HEK293 (cell line): ENCODE data around the gene PDPK1.

Experiments used
- CTCF ChIP-seq: fragments of 450-650 bp; formaldehyde crosslinking; IDR thresholded peaks from 2 replicates; pipeline ENCODE4 v1.5.1; 2016; ENCODE audit warnings: missing biosample characterization, missing genetic modification characterization
- GLI4 ChIP-seq: fragments of 450-650 bp; formaldehyde crosslinking; IDR thresholded peaks from 2 replicates; pipeline ENCODE4 v1.5.1; 2016; ENCODE audit warnings: missing biosample characterization, missing genetic modification characterization
- TCF7L2 ChIP-seq: IDR thresholded peaks from 2 replicates; pipeline ENCODE4 v1.6.1; 2011; ENCODE audit warnings: low read depth, mild to moderate bottlenecking, inconsistent platforms, low read length, moderate library complexity, borderline replicate concordance
- ZNF211 ChIP-seq: fragments of 450-650 bp; formaldehyde crosslinking; IDR thresholded peaks from 2 replicates; pipeline ENCODE4 v1.5.1; 2016; ENCODE audit warnings: low read depth, missing biosample characterization, missing genetic modification characterization
- ZNF24 ChIP-seq: fragments of 450-650 bp; formaldehyde crosslinking; IDR thresholded peaks from 2 replicates; pipeline ENCODE4 v1.5.1; 2016; ENCODE audit warnings: missing biosample characterization, missing genetic modification characterization
- ZNF324 ChIP-seq: fragments of 450-650 bp; formaldehyde crosslinking; IDR thresholded peaks from 2 replicates; pipeline ENCODE4 v1.5.1; 2016; ENCODE audit warnings: missing biosample characterization, missing genetic modification characterization
- ZNF561 ChIP-seq: fragments of 450-650 bp; IDR thresholded peaks from 2 replicates; pipeline ENCODE4 v1.5.1; 2018; ENCODE audit warnings: missing biosample characterization, missing genetic modification characterization, borderline replicate concordance
- ZSCAN4 ChIP-seq: fragments of 450-650 bp; formaldehyde crosslinking; IDR thresholded peaks from 2 replicates; pipeline ENCODE4 v1.5.1; 2017; ENCODE audit warnings: missing biosample characterization, missing genetic modification characterization

GRCh38 chr16:2532494-2533141, 5.2 kb upstream of the PDPK1 start:
- TF ChIP-seq ZNF324 (tag by site-specific recombination) (no peak), ZNF211 (tag by site-specific recombination) (no peak), CTCF (tag by site-specific recombination) (no peak), TCF7L2 (no peak), ZSCAN4 (no peak), GLI4 (no peak), ZNF561 (tag by site-specific recombination) (peak; percentile 85; the same call in 1 of the 2 replicates), ZNF24 (0 out of 2 replicates have a peak, but pooled peaks have one; percentile 16)
